OCI-LY1 (cell line): ENCODE measurements around the gene FILIP1.

ENCODE experiments used
- H2AFZ ChIP-seq: fragments of 200-600 bp; sonication (generic), shearing (Covaris generic); 2 replicates; pipeline ENCODE4 v1.6.0; 2014; ENCODE audit warnings: antibody characterized with exemption, mild to moderate bottlenecking, low read length
- H3F3A ChIP-seq: fragments of 200-600 bp; sonication (generic), shearing (Covaris generic); 2 replicates; pipeline ENCODE4 v1.6.0; 2014; ENCODE audit warnings: mild to moderate bottlenecking, antibody characterized with exemption, low read length, moderate library complexity; ENCODE audit not compliant: insufficient read depth
- H3K27ac ChIP-seq: fragments of 200-600 bp; sonication (generic); 2 replicates; pipeline ENCODE4 v1.5.1; 2014; ENCODE audit warnings: low read length, mixed run types, mild to moderate bottlenecking, low read depth; ENCODE audit not compliant: poor library complexity, severe bottlenecking
- H3K27me3 ChIP-seq: fragments of 200-600 bp; sonication (generic); 2 replicates; pipeline ENCODE4 v1.6.0; 2014; ENCODE audit warnings: antibody characterized with exemption, mild to moderate bottlenecking, low read length, moderate library complexity; ENCODE audit not compliant: insufficient read depth
- H3K36me3 ChIP-seq: fragments of 200-600 bp; sonication (generic); 2 replicates; pipeline ENCODE4 v1.6.1; 2014; ENCODE audit warnings: mild to moderate bottlenecking, antibody characterized with exemption, low read length, moderate library complexity, mixed read lengths; ENCODE audit not compliant: insufficient read depth
- H3K4me1 ChIP-seq: fragments of 200-600 bp; sonication (generic); 2 replicates; pipeline ENCODE4 v1.5.1; 2014; ENCODE audit warnings: mild to moderate bottlenecking, low read length, moderate library complexity; ENCODE audit not compliant: insufficient read depth, severe bottlenecking
- H3K4me2 ChIP-seq: fragments of 200-600 bp; sonication (generic), shearing (Covaris generic); 2 replicates; pipeline ENCODE4 v1.6.1; 2014; ENCODE audit warnings: low read length
- H3K4me3 ChIP-seq: fragments of 200-600 bp; sonication (generic); 2 replicates; pipeline ENCODE4 v1.5.1; 2014; ENCODE audit warnings: low read length, low read depth, mild to moderate bottlenecking, mixed read lengths; ENCODE audit not compliant: poor library complexity, severe bottlenecking
- H3K79me2 ChIP-seq: fragments of 200-600 bp; shearing (Covaris generic); 2 replicates; pipeline ENCODE4 v1.6.1; 2016; ENCODE audit warnings: mixed run types, low read length, mixed read lengths; ENCODE audit not compliant: insufficient read depth
- H3K9ac ChIP-seq: fragments of 200-600 bp; sonication (generic), shearing (Covaris generic); 2 replicates; pipeline ENCODE4 v1.6.1; 2014; ENCODE audit warnings: mild to moderate bottlenecking, low read length, mixed read lengths
- H3K9me2 ChIP-seq: fragments of 200-600 bp; sonication (generic), shearing (Covaris generic); 2 replicates; pipeline ENCODE4 v1.6.1; 2014; ENCODE audit warnings: low read depth, mild to moderate bottlenecking, low read length, mixed read lengths
- H3K9me3 ChIP-seq: fragments of 200-600 bp; shearing (Covaris generic); 2 replicates; pipeline ENCODE4 v1.6.1; 2014; ENCODE audit warnings: low read length, mixed read lengths
- H4K20me1 ChIP-seq: fragments of 200-600 bp; sonication (generic), shearing (Covaris generic); 2 replicates; pipeline ENCODE4 v1.6.0; 2016; ENCODE audit warnings: mild to moderate bottlenecking, low read length; ENCODE audit not compliant: insufficient read depth
- EZH2 ChIP-seq: fragments of 200-600 bp; sonication (generic), shearing (Covaris generic); IDR thresholded peaks from 2 replicates; pipeline ENCODE4 v1.8.0; 2017; ENCODE audit warnings: borderline replicate concordance, mixed run types, mild to moderate bottlenecking, antibody characterized with exemption, low read length, moderate library complexity, mixed read lengths
- TF ChIP-seq, protein P1 (sequence below): fragments of 200-600 bp; sonication (generic), shearing (Covaris generic); IDR thresholded peaks from 2 replicates; pipeline ENCODE4 v1.5.1; 2017; ENCODE audit warnings: mild to moderate bottlenecking, antibody characterized with exemption, low read length, moderate library complexity, mixed read lengths

Gene FILIP1

GRCh38 chr6:75257343-75258087 is 236.1 kb downstream of the FILIP1 start:
- H4K20me1 ChIP-seq, result no peaks in the 10 kb centered on the region
- TF ChIP-seq EZH2, result no peak
- TF ChIP-seq, protein P1, sequence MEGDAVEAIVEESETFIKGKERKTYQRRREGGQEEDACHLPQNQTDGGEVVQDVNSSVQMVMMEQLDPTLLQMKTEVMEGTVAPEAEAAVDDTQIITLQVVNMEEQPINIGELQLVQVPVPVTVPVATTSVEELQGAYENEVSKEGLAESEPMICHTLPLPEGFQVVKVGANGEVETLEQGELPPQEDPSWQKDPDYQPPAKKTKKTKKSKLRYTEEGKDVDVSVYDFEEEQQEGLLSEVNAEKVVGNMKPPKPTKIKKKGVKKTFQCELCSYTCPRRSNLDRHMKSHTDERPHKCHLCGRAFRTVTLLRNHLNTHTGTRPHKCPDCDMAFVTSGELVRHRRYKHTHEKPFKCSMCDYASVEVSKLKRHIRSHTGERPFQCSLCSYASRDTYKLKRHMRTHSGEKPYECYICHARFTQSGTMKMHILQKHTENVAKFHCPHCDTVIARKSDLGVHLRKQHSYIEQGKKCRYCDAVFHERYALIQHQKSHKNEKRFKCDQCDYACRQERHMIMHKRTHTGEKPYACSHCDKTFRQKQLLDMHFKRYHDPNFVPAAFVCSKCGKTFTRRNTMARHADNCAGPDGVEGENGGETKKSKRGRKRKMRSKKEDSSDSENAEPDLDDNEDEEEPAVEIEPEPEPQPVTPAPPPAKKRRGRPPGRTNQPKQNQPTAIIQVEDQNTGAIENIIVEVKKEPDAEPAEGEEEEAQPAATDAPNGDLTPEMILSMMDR, result no peak
- H3K27me3 ChIP-seq, result no peaks in the 10 kb centered on the region
- no peaks in the 10 kb centered on the region for H3K79me2 ChIP-seq
- H3K27ac ChIP-seq, result no peak overlapping the region
- H3F3A ChIP-seq, result no peaks in the 10 kb centered on the region
- no peak overlapping the region for H3K4me2 ChIP-seq
- no peak overlapping the region for H2AFZ ChIP-seq
- H3K4me3 ChIP-seq, result no peak overlapping the region
- no peaks in the 10 kb centered on the region for H3K9me2 ChIP-seq
- H3K9me3 ChIP-seq, result no peaks in the 10 kb centered on the region
- no peak overlapping the region for H3K9ac ChIP-seq
- peaks cover 74% of the 10 kb centered on the region for H3K36me3 ChIP-seq
- H3K4me1 ChIP-seq, result no peaks in the 10 kb centered on the region

- Histone ChIP-seq H3F3A (peaks cover 5% of the 10 kb centered on the region; the same call in 1 of the 2 replicates), H3K9ac (no peak overlapping the region), H3K79me2 (no peaks in the 10 kb centered on the region), H3K4me3 (no peak overlapping the region), H3K27ac (no peak overlapping the region), H4K20me1 (no peaks in the 10 kb centered on the region), H2AFZ (no peak overlapping the region), H3K27me3 (0 out of 2 replicates have a peak, but pooled peaks cover 3% of the 10 kb centered on the region), H3K9me3 (no peaks in the 10 kb centered on the region), H3K9me2 (no peaks in the 10 kb centered on the region), H3K4me2 (no peak overlapping the region), H3K36me3 (peaks cover 13% of the 10 kb centered on the region; the same call in 1 of the 2 replicates), H3K4me1 (no peaks in the 10 kb centered on the region)
- TF ChIP-seq, protein P1, result no peak
- TF ChIP-seq EZH2, result no peak
Measured at GRCh38 chr6:75250552-75250951, 243.0 kb downstream of the FILIP1 start.

DNA sequence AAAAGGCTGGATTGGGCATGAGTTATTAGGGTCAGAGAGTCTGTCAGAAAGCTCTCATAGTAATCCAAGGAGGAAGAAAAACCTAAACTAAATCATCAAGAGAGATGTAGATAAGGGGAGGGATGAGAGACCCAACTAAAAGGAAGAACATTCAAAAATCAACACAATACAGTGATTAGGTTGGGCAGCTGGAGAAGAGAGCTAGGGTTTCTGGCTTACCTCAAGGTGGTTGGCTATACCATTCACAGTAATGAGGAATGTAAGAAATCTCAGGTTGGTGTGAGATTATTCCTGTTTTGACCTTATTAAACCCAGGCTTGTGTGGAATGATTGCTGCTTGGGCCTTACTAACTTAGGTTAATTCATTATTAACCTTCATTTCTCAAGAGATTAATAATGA is 243.8 kb downstream of the FILIP1 start:
- Histone ChIP-seq H3K9me2 (no peaks in the 10 kb centered on the region), H3F3A (peaks cover 5% of the 10 kb centered on the region; the same call in 1 of the 2 replicates), H3K9me3 (no peaks in the 10 kb centered on the region), H3K36me3 (peaks cover 6% of the 10 kb centered on the region; the same call in 1 of the 2 replicates), H3K27ac (no peak overlapping the region), H3K27me3 (0 out of 2 replicates have a peak, but pooled peaks cover 3% of the 10 kb centered on the region), H3K4me1 (no peaks in the 10 kb centered on the region), H3K79me2 (no peaks in the 10 kb centered on the region), H3K4me3 (no peak overlapping the region), H4K20me1 (no peaks in the 10 kb centered on the region), H3K9ac (no peak overlapping the region), H2AFZ (no peak overlapping the region), H3K4me2 (no peak overlapping the region)
- TF ChIP-seq, protein P1, result no peak
- TF ChIP-seq EZH2, result no peak
